Inflammatory macrophage treated with lipopolysaccharide for 1 hour (primary cell): ENCODE results near the gene C1GALT1.

Experiments used
- DNase-seq, 2 donors: peaks; one replicate each; pipeline ENCODE4 v3.0.0-alpha.2; 2020 to 2022

The C1GALT1 gene

GRCh38 chr7:7290429-7291122 is 108.2 kb downstream of the C1GALT1 start:
- no peak for DNase-seq

GRCh38 chr7:7292085-7292484 is 109.7 kb downstream of the C1GALT1 start:
- DNase-seq, result no peak

GRCh38 chr7:7292608-7293007 is 110.3 kb downstream of the C1GALT1 start:
- DNase-seq, result no peak

GRCh38 chr7:7293092-7293491 is 110.7 kb downstream of the C1GALT1 start:
- no peak for DNase-seq

GRCh38 chr7:7294911-7295310 is 112.6 kb downstream of the C1GALT1 start:
- DNase-seq, result no peak
